ENCODE measurements around the gene BOD1.
"Not testable (repeated sequence)": the region's sequence is repeated elsewhere in the genome, so short reads cannot be mapped to it uniquely, and the experiment has no call there.

BOD1 gene

DNA sequence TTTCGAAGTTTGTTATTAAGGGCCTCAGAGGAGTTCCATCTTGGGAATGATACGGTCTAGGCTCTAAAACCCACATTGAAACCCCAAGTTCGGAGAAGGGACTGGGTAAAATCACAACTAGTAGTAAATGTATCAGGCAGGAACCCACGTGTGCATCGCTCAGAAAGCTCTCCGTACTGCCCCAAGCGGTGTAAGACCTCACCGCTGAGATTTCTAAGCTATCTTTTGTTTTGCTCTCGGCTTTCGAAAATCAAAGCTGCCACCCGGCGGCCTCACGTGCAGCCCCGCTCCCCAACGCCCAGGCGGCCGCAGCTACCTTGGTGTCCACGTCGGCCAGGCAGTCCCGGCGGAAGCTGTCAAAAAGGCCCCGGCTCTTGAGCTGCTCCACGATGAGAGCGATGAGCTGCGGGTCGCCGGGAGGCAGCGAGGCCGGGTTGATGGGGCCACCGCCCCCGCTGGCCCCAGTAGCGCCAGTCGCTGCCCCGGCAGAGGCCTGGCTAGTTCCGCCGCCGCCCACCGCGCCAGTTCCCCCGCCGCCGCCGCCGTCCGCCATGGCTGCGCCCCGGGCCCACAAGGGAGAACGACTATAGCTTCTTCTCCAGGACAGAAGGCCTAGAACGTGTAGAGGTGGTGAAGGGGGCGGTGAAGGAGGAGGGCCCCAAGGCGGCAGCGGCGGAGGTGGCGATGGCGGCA lies 420 bp downstream of the BOD1 start:
- DNase-seq = peak; percentile 87

- DNase-seq = no peak
These were observed 1.9 kb downstream of the BOD1 start for GRCh38 chr5:173614591-173614990.

DNA sequence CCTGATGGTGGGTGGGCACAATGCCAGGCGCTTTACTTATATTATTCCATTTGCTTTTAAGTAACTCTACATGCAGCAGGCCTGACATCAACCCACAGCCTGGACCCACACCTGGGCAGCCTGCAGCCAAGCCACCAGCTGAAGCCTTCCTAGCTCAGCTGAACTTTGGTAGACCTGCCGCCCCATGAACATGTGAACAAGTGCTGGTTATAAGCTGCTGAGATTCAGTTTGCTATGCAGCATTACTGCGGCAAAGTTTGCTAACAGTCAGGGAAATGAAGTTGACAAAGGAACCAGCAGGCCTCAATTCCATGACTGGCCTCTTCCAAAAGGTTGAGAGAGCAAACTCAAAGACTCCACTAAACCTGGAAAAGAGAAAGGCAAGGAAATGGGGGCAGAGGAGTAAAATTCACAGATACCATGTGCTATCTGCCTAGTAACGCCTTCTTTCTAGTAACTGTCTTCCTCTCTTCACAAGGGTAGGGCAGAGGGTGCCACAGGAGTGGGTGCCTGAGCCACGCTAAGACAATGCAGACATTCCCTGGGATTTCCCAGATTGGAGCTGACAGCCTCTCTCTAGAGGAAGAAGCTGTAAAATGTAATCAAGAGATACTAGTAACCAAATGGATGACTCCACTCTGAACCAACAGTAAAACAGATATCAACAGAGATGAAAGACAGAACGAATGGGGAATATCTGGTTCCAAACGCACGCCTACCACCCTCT lies 2.9 kb downstream of the BOD1 start:
- DNase-seq = no peak

DNA sequence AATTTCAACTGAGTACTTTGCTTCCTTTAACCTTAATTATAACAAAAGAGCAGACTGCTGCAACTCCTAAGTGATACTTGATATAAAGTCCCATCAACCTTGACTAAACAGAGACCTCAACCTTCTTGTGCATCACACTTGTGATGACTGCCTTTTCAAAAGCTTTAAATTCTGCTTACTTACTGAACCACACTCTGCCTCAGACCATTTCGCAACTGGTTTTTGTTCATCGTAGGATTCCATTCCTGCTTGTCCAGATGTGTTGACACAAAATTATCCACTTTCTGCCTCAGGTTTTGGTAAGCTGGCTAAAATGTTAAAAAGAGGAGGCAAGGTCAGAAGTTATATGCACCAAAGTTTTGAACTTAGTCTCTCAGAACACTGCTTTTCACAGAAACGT lies 3.5 kb downstream of the BOD1 start:
- DNase-seq = no peak

DNA sequence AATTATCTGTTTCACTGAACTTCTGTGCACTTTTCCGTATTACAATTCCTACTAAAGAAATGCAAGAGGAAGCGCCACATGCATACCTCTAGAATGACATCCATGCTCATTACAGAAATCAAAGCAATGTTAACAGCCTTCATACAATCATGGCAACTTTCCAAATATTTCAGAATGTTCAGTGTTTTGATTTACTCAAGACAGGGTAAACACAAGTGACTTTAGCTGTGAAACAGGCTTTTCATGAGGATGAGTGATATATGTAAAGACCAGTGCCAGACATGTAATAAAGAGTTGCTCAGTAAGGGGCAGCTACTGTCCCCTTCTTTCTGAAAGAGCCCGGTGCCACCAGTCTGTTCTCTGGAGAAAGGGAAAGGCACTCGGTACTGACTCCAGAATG lies 4.7 kb downstream of the BOD1 start:
- DNase-seq = no peak

GRCh38 chr5:173604141-173604540 lies 12.3 kb downstream of the BOD1 start:
- no peak for DNase-seq

- DNase-seq = no peak
These were observed 14.0 kb downstream of the BOD1 start for GRCh38 chr5:173602423-173602822.

- DNase-seq = no peak
These were observed 17.8 kb downstream of the BOD1 start for GRCh38 chr5:173598686-173599085.

DNA sequence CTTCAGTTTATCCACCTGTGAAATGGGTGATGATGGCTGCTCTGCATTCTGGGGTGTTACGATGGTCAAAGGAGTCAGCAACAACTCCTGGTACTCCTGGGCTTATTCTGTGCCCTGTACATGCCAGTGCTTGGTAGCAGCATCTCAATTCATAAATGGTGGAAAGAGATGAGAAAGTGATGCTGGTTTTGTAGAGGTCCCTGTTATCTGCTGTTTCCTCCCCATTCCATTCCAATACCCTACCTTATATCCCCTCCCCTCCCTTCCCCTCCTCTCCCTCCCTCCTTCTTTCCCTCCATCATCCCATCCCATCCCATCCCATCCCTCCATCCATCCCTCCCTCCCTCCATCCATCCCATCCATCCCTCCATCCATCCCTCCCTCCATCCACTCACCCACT lies 19.1 kb downstream of the BOD1 start:
- DNase-seq = no peak

GRCh38 chr5:173595841-173596240 lies 20.6 kb downstream of the BOD1 start:
- DNase-seq = no peak

- DNase-seq = no peak
These were observed 22.4 kb downstream of the BOD1 start for GRCh38 chr5:173594061-173594460.

- peak; percentile 53 for DNase-seq
These were observed 24.3 kb downstream of the BOD1 start for GRCh38 chr5:173592050-173592669.

- no peak for DNase-seq
These were observed 25.4 kb downstream of the BOD1 start for GRCh38 chr5:173591056-173591514.

- no peak for DNase-seq
These were observed 25.9 kb downstream of the BOD1 start for GRCh38 chr5:173590436-173591055.

GRCh38 chr5:173586133-173586532 lies 30.3 kb downstream of the BOD1 start:
- not testable (repeated sequence) for DNase-seq

GRCh38 chr5:173583346-173583745 lies 33.1 kb downstream of the BOD1 start:
- DNase-seq = no peak

- DNase-seq = no peak
These were observed 34.0 kb downstream of the BOD1 start for GRCh38 chr5:173582216-173583111.

GRCh38 chr5:173581408-173582215 lies 34.8 kb downstream of the BOD1 start:
- peak; percentile 55 for DNase-seq

GRCh38 chr5:173578947-173579615 lies 37.4 kb downstream of the BOD1 start:
- DNase-seq = no peak

- DNase-seq = no peak
These were observed 38.6 kb downstream of the BOD1 start for GRCh38 chr5:173577817-173578216.

DNA sequence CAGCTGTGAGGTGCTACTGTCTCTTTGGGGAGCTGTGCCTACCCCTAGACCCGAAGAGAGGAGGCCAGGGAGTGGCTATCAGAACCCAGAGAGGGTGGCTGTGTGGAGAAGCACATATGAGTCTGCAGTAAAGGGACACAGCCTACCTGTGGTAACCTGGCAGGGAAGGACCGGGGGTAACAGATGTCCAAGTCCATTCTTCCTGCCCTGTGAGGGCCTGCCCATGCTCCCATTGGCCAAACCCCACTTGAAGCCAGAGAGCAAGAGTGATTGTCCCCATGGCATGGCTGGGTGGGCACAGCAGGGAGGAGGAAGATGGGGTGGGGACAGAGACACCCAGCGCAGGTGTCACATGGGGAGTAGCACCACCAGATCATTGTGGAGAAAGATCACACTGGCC lies 39.3 kb downstream of the BOD1 start:
- no peak for DNase-seq

Data from RPMI8226 (cell line).